ENCODE data around the gene DOCK3.
"Not testable (repeated sequence)": the region's sequence is repeated elsewhere in the genome, so short reads cannot be mapped to it uniquely, and the experiment has no call there.

Gene DOCK3

GRCh38 chr3:51386159-51386851, 711.6 kb downstream of the DOCK3 start:
- no peak for DNase-seq (ENCODE audit: low spot score)

GRCh38 chr3:51386852-51387229, 712.1 kb downstream of the DOCK3 start:
- DNase-seq (ENCODE audit: low spot score) = no peak

- not testable (repeated sequence) for DNase-seq (ENCODE audit: low spot score)
These were observed 712.6 kb downstream of the DOCK3 start for GRCh38 chr3:51387281-51387680.

GRCh38 chr3:51388286-51389029, 713.7 kb downstream of the DOCK3 start:
- no peak for DNase-seq (ENCODE audit: low spot score)

GRCh38 chr3:51389423-51390183, 714.9 kb downstream of the DOCK3 start:
- DNase-seq (ENCODE audit: low spot score) = peak; percentile 31

- no peak for DNase-seq (ENCODE audit: low spot score)
These were observed 715.7 kb downstream of the DOCK3 start for GRCh38 chr3:51390246-51391074.

GRCh38 chr3:51391075-51391565, 716.4 kb downstream of the DOCK3 start, which contains the start of gene RBM15B:
Gene RBM15B, plus strand, starts transcription at chr3:51391285. Its CDS starts 115 bp downstream, at chr3:51391400.
- DNase-seq (ENCODE audit: low spot score) = peak; percentile 96

- DNase-seq (ENCODE audit: low spot score) = no peak
These were observed 717.0 kb downstream of the DOCK3 start for GRCh38 chr3:51391566-51392354.

- DNase-seq (ENCODE audit: low spot score) = no peak
These were observed 717.8 kb downstream of the DOCK3 start for GRCh38 chr3:51392355-51393133.

- no peak for DNase-seq (ENCODE audit: low spot score)
These were observed 718.4 kb downstream of the DOCK3 start for GRCh38 chr3:51393134-51393495.

- DNase-seq (ENCODE audit: low spot score) = no peak
These were observed 718.8 kb downstream of the DOCK3 start for GRCh38 chr3:51393564-51393963.

GRCh38 chr3:51394541-51394940, 719.8 kb downstream of the DOCK3 start:
- no peak for DNase-seq (ENCODE audit: low spot score)

- DNase-seq (ENCODE audit: low spot score) = no peak
These were observed 720.9 kb downstream of the DOCK3 start for GRCh38 chr3:51395493-51396213.

GRCh38 chr3:51396401-51396800, 721.7 kb downstream of the DOCK3 start:
- DNase-seq (ENCODE audit: low spot score) = no peak

GRCh38 chr3:51397392-51397791, 722.7 kb downstream of the DOCK3 start:
- no peak for DNase-seq (ENCODE audit: low spot score)

- DNase-seq (ENCODE audit: low spot score) = no peak
These were observed 724.0 kb downstream of the DOCK3 start for GRCh38 chr3:51398595-51399310.

- DNase-seq (ENCODE audit: low spot score) = no peak
These were observed 725.4 kb downstream of the DOCK3 start for GRCh38 chr3:51400166-51400565.

- DNase-seq (ENCODE audit: low spot score) = no peak
These were observed 727.0 kb downstream of the DOCK3 start for GRCh38 chr3:51401735-51402134.

- DNase-seq (ENCODE audit: low spot score) = no peak
These were observed 728.9 kb downstream of the DOCK3 start for GRCh38 chr3:51403675-51404074.

All from putamen (tissue), 1 donor.